VCaP (cell line): ENCODE data around the gene ZC3H12C.
"Not testable (repeated sequence)": the region's sequence is repeated elsewhere in the genome, so short reads cannot be mapped to it uniquely, and the experiment has no call there.

Experiments used
- H3K27ac ChIP-seq: fragments of 450-650 bp; 2 replicates; pipeline ENCODE4 v1.5.1; 2017
- CTCF ChIP-seq: fragments of 450-650 bp; conservative IDR thresholded peaks from 2 replicates; pipeline ENCODE4 v1.5.1; 2017; ENCODE audit warnings: mild to moderate bottlenecking, moderate library complexity

ZC3H12C gene

GRCh38 chr11:110185599-110185998 is 92.4 kb downstream of the ZC3H12C start:
- no peak for TF ChIP-seq CTCF

GRCh38 chr11:110186456-110186855 is 93.3 kb downstream of the ZC3H12C start:
- H3K27ac ChIP-seq, result no peak overlapping the region
- TF ChIP-seq CTCF, result no peak

More at GRCh38 chr11:110185599-110185998, 92.4 kb downstream of the ZC3H12C start:
- H3K27ac ChIP-seq, result no peak overlapping the region

- H3K27ac ChIP-seq, result no peak overlapping the region
- no peak for TF ChIP-seq CTCF
These were observed 93.7 kb downstream of the ZC3H12C start for GRCh38 chr11:110186867-110187266.

- H3K27ac ChIP-seq, result no peak overlapping the region
These were observed 94.5 kb downstream of the ZC3H12C start for GRCh38 chr11:110187731-110188130.

GRCh38 chr11:110190885-110191284 is 97.7 kb downstream of the ZC3H12C start:
- H3K27ac ChIP-seq, result no peak overlapping the region
- TF ChIP-seq CTCF, result no peak

More at GRCh38 chr11:110187731-110188130, 94.5 kb downstream of the ZC3H12C start:
- no peak for TF ChIP-seq CTCF

GRCh38 chr11:110192604-110193282 is 99.6 kb downstream of the ZC3H12C start:
- not testable (repeated sequence) for H3K27ac ChIP-seq

GRCh38 chr11:110194211-110194766 is 101.1 kb downstream of the ZC3H12C start:
- not testable (repeated sequence) for H3K27ac ChIP-seq

- no peak for TF ChIP-seq CTCF
- H3K27ac ChIP-seq, result no peak overlapping the region
These were observed 103.1 kb downstream of the ZC3H12C start for GRCh38 chr11:110196241-110196754.
